ENCODE results near the gene ATP13A3. TPM values are rescaled to one million over a fixed set of nuclear protein-coding genes. Genes with fewer than 3 reads are reported as not detected.

Gene ATP13A3
- total and polyA plus RNA-seq, 9 of the 15 experiments (the other 6 are each of a cell fraction or from before 2014, with no cell fraction given) = 16.6 to 135 (median 86.6) TPM

GRCh38 chr3:194487289-194488054 lies 670 bp upstream of the ATP13A3 start (continued):
- peak; percentile 49 for TF ChIP-seq RBBP5 (IDR thresholded peaks at IDR 0.05; ENCODE audit: borderline replicate concordance, insufficient read depth, low read length, poor library complexity, severe bottlenecking)
- TF ChIP-seq NR2C2 (CRISPR knock-in tag; IDR thresholded peaks at IDR 0.05) = no peak
- TF ChIP-seq NR2C2 (tag; IDR thresholded peaks at IDR 0.05) = 0 out of 2 replicates have a peak, but pooled peaks have one; percentile 10
- peak in 1 of 2 experiments; percentile 88 for TF ChIP-seq E2F6 (IDR thresholded peaks at IDR 0.05; ENCODE audit: borderline replicate concordance in 1 of 2, extremely low read depth in 1 of 2, insufficient read depth in 1 of 2, insufficient read length in 1 of 2, low read depth in 1 of 2, low read length in 1 of 2, poor library complexity in 1 of 2, severe bottlenecking in 1 of 2)
- no peak for TF ChIP-seq U2AF2 (optimal IDR thresholded peaks at IDR 0.05; ENCODE audit: low read depth, low read length)
- TF ChIP-seq UBTF (IDR thresholded peaks at IDR 0.05; ENCODE audit: borderline replicate concordance in 1 of 2, low read depth in 2 of 2, low read length in 2 of 2) = no peak
- no peak for TF ChIP-seq CEBPB (tag; IDR thresholded peaks at IDR 0.05)
- no peak for TF ChIP-seq XRCC5 (IDR thresholded peaks at IDR 0.05; ENCODE audit: low read depth, low read length)
- 0 out of 2 replicates have a peak, but pooled peaks have one; percentile 63 for TF ChIP-seq SREBF2 (CRISPR knock-in tag; IDR thresholded peaks at IDR 0.05)
- peak; percentile 51; the same call in 1 of the 2 replicates for TF ChIP-seq PKNOX1 (IDR thresholded peaks at IDR 0.05)
- TF ChIP-seq POLR2G (IDR thresholded peaks at IDR 0.05; ENCODE audit: low read depth, low read length) = peak; percentile 86
- TF ChIP-seq ZNF24 (IDR thresholded peaks at IDR 0.05) = 0 out of 2 replicates have a peak, but pooled peaks have one; percentile 65
- 0 out of 2 replicates have a peak, but pooled peaks have one; percentile 14 for TF ChIP-seq ZNF395 (CRISPR knock-in tag; IDR thresholded peaks at IDR 0.05)
- peak; percentile 59 for TF ChIP-seq LEF1 (IDR thresholded peaks at IDR 0.05)
- no peak for TF ChIP-seq ATF1 (CRISPR knock-in tag; IDR thresholded peaks at IDR 0.05)
- peak; percentile 56; the same call in 1 of the 2 replicates for TF ChIP-seq ATF1 (tag; IDR thresholded peaks at IDR 0.05)
- peak; percentile 73; the same call in 1 of the 2 replicates for TF ChIP-seq RB1 (IDR thresholded peaks at IDR 0.05; ENCODE audit: low read depth)
- TF ChIP-seq SRSF7 (optimal IDR thresholded peaks at IDR 0.05; ENCODE audit: low read depth, low read length) = no peak
- TF ChIP-seq ZNF431 (CRISPR knock-in tag; IDR thresholded peaks at IDR 0.05) = 0 out of 2 replicates have a peak, but pooled peaks have one; percentile 64
- peak; percentile 9 to 26; a peak in 2 of 4 replicates for TF ChIP-seq MAZ (CRISPR knock-in tag; conservative IDR thresholded peaks at IDR 0.05 in 1 of 2, IDR thresholded peaks at IDR 0.05 in 1 of 2)
- no peak for TF ChIP-seq PRMT5 (CRISPR knock-in tag; IDR thresholded peaks at IDR 0.05)
